ENCODE data around the gene VSIR.

Gene VSIR

GRCh38 chr10:71713135-71714030, 59.9 kb downstream of the VSIR start:
- no peak for DNase-seq (ENCODE audit: low read depth in 2 of 2)

GRCh38 chr10:71712572-71713134, 60.7 kb downstream of the VSIR start:
- DNase-seq (ENCODE audit: low read depth in 2 of 2) = no peak

- no peak for DNase-seq (ENCODE audit: low read depth in 2 of 2)
Measured at GRCh38 chr10:71712170-71712569, 61.1 kb downstream of the VSIR start.

GRCh38 chr10:71711052-71711623, 62.2 kb downstream of the VSIR start:
- no peak for DNase-seq (ENCODE audit: low read depth in 2 of 2)

- DNase-seq (ENCODE audit: low read depth in 2 of 2) = no peak
Measured at GRCh38 chr10:71710519-71710918, 62.8 kb downstream of the VSIR start.

GRCh38 chr10:71708897-71709882, 64.1 kb downstream of the VSIR start:
- no peak for DNase-seq (ENCODE audit: low read depth in 2 of 2)

GRCh38 chr10:71708301-71708703, 65.0 kb downstream of the VSIR start:
- peak in 1 of 2 donors; percentile 37 for DNase-seq (ENCODE audit: low read depth in 2 of 2)

- no peak for DNase-seq (ENCODE audit: low read depth in 2 of 2)
Measured at GRCh38 chr10:71707240-71707789, 66.0 kb downstream of the VSIR start.

- no peak for DNase-seq (ENCODE audit: low read depth in 2 of 2)
Measured at GRCh38 chr10:71706216-71707121, 66.9 kb downstream of the VSIR start.

- DNase-seq (ENCODE audit: low read depth in 2 of 2) = no peak
Measured at GRCh38 chr10:71705582-71705981, 67.7 kb downstream of the VSIR start.

GRCh38 chr10:71704816-71705215, 68.5 kb downstream of the VSIR start:
- DNase-seq (ENCODE audit: low read depth in 2 of 2) = no peak

GRCh38 chr10:71703577-71703976, 69.7 kb downstream of the VSIR start:
- DNase-seq (ENCODE audit: low read depth in 2 of 2) = no peak

GRCh38 chr10:71701496-71702132, 71.7 kb downstream of the VSIR start:
- no peak for DNase-seq (ENCODE audit: low read depth in 2 of 2)

- no peak for DNase-seq (ENCODE audit: low read depth in 2 of 2)
Measured at GRCh38 chr10:71700731-71701368, 72.5 kb downstream of the VSIR start.

- no peak for DNase-seq (ENCODE audit: low read depth in 2 of 2)
Measured at GRCh38 chr10:71698737-71699136, 74.6 kb downstream of the VSIR start.

GRCh38 chr10:71697938-71698709, 75.2 kb downstream of the VSIR start:
- peak; percentile 54 to 74 for DNase-seq (ENCODE audit: low read depth in 2 of 2)
